Renal pelvis (tissue), 4 donors: Measurements from ENCODE around the gene MAU2. TPM values are rescaled to one million over a fixed set of nuclear protein-coding genes. Genes with fewer than 3 reads are reported as not detected.
"Not testable (repeated sequence)": the region's sequence is repeated elsewhere in the genome, so short reads cannot be mapped to it uniquely, and the experiment has no call there.

ENCODE experiments used
- DNase-seq: peaks from one replicate; pipeline ENCODE4 v3.0.0-alpha.2; 2013
- polyA plus RNA-seq, 3 donors: library from polyadenylated mRNA; unstranded; fragments of 120-200 nt; gene quantifications; one replicate each; pipeline ENCODE4 v1.2.1, GENCODE V29; 2013; ENCODE audit not compliant: insufficient read length in 3 of 3

MAU2 gene
- polyA plus RNA-seq, 3 donors: 45.1 to 85.6 (median 82.5) TPM

- not testable (repeated sequence) for DNase-seq
Observed at GRCh38 chr19:19380316-19380715, 59.7 kb downstream of the MAU2 start.

GRCh38 chr19:19381007-19381926 is 60.6 kb downstream of the MAU2 start:
- no peak for DNase-seq

- no peak for DNase-seq
Observed at GRCh38 chr19:19382118-19382517, 61.5 kb downstream of the MAU2 start.

GRCh38 chr19:19384486-19384885 is 63.9 kb downstream of the MAU2 start:
- no peak for DNase-seq

GRCh38 chr19:19385131-19385895 is 64.7 kb downstream of the MAU2 start:
- peak; percentile 99 for DNase-seq

GRCh38 chr19:19385896-19386869 is 65.6 kb downstream of the MAU2 start:
- DNase-seq: no peak

GRCh38 chr19:19387108-19387507 is 66.5 kb downstream of the MAU2 start:
- no peak for DNase-seq

GRCh38 chr19:19388568-19389555 is 68.2 kb downstream of the MAU2 start:
- DNase-seq: no peak

- not testable (repeated sequence) for DNase-seq
Observed at GRCh38 chr19:19389683-19390082, 69.1 kb downstream of the MAU2 start.

GRCh38 chr19:19394333-19394732 is 73.7 kb downstream of the MAU2 start:
- not testable (repeated sequence) for DNase-seq

GRCh38 chr19:19399733-19400433 is 79.3 kb downstream of the MAU2 start:
- no peak for DNase-seq

- DNase-seq: no peak
Observed at GRCh38 chr19:19402656-19403372, 82.2 kb downstream of the MAU2 start.

GRCh38 chr19:19403373-19403901 is 82.8 kb downstream of the MAU2 start:
- no peak for DNase-seq

GRCh38 chr19:19404879-19405860 is 84.5 kb downstream of the MAU2 start, which contains the start of gene GATAD2A:
TSS of gene GATAD2A (plus strand) at chr19:19405675. CDS start at chr19:19465346, 59,671 bp downstream.
- peak; percentile 91 for DNase-seq

GRCh38 chr19:19405971-19406877 is 85.6 kb downstream of the MAU2 start:
- no peak for DNase-seq
